ENCODE data around the gene CAPZA1.
A peak's percentile ranks its signal among the peaks of the same experiment; 100 is the strongest.
"Not testable (repeated sequence)": the region's sequence is repeated elsewhere in the genome, so short reads cannot be mapped to it uniquely, and the experiment has no call there.

The CAPZA1 gene

GRCh38 chr1:112619518-112620376, at the start of gene CAPZA1:
Gene CAPZA1 (plus strand): TSS chr1:112619832. CDS start chr1:112619845, 13 bp downstream.
- DNase-seq (ENCODE audit: low read depth in 2 of 2): peak; percentile 80 to 83

- DNase-seq (ENCODE audit: low read depth in 2 of 2): no peak
Measured at GRCh38 chr1:112575154-112575804, 44.4 kb upstream of the CAPZA1 start.

GRCh38 chr1:112576240-112576639, 43.4 kb upstream of the CAPZA1 start:
- DNase-seq (ENCODE audit: low read depth in 2 of 2): no peak

- DNase-seq (ENCODE audit: low read depth in 2 of 2): no peak
Measured at GRCh38 chr1:112579801-112580510, 39.7 kb upstream of the CAPZA1 start.

- no peak for DNase-seq (ENCODE audit: low read depth in 2 of 2)
Measured at GRCh38 chr1:112581586-112582192, 37.9 kb upstream of the CAPZA1 start.

- DNase-seq (ENCODE audit: low read depth in 2 of 2): no peak
Measured at GRCh38 chr1:112583366-112583765, 36.3 kb upstream of the CAPZA1 start.

- no peak for DNase-seq (ENCODE audit: low read depth in 2 of 2)
Measured at GRCh38 chr1:112589766-112590165, 29.9 kb upstream of the CAPZA1 start.

- no peak for DNase-seq (ENCODE audit: low read depth in 2 of 2)
Measured at GRCh38 chr1:112594208-112594876, 25.3 kb upstream of the CAPZA1 start.

- DNase-seq (ENCODE audit: low read depth in 2 of 2): no peak
Measured at GRCh38 chr1:112599477-112599876, 20.2 kb upstream of the CAPZA1 start.

- no peak for DNase-seq (ENCODE audit: low read depth in 2 of 2)
Measured at GRCh38 chr1:112603012-112603411, 16.6 kb upstream of the CAPZA1 start.

- DNase-seq (ENCODE audit: low read depth in 2 of 2): no peak
Measured at GRCh38 chr1:112603541-112603940, 16.1 kb upstream of the CAPZA1 start.

GRCh38 chr1:112605633-112606327, 13.9 kb upstream of the CAPZA1 start:
- DNase-seq (ENCODE audit: low read depth in 2 of 2): no peak

- DNase-seq (ENCODE audit: low read depth in 2 of 2): no peak
Measured at GRCh38 chr1:112614460-112615065, 5.1 kb upstream of the CAPZA1 start.

- no peak for DNase-seq (ENCODE audit: low read depth in 2 of 2)
Measured at GRCh38 chr1:112618114-112618720, 1.4 kb upstream of the CAPZA1 start.

- DNase-seq (ENCODE audit: low read depth in 2 of 2): peak; percentile 29 to 31
Measured at GRCh38 chr1:112618721-112619517, 713 bp upstream of the CAPZA1 start, which contains the start of gene ST7L. Gene ST7L (minus strand): TSS chr1:112619141. CDS start chr1:112619113, 28 bp downstream.

- no peak for DNase-seq (ENCODE audit: low read depth in 2 of 2)
Measured at GRCh38 chr1:112620377-112620695, 704 bp downstream of the CAPZA1 start.

- not testable (repeated sequence) for DNase-seq (ENCODE audit: low read depth in 2 of 2)
Measured at GRCh38 chr1:112624493-112624892, 4.9 kb downstream of the CAPZA1 start.

GRCh38 chr1:112625696-112626095, 6.1 kb downstream of the CAPZA1 start:
- no peak for DNase-seq (ENCODE audit: low read depth in 2 of 2)

- no peak for DNase-seq (ENCODE audit: low read depth in 2 of 2)
Measured at GRCh38 chr1:112626193-112626592, 6.6 kb downstream of the CAPZA1 start.
